Measurements from ENCODE around the gene MED10.
"Not testable (repeated sequence)": the region's sequence is repeated elsewhere in the genome, so short reads cannot be mapped to it uniquely, and the experiment has no call there.

Gene MED10

DNA sequence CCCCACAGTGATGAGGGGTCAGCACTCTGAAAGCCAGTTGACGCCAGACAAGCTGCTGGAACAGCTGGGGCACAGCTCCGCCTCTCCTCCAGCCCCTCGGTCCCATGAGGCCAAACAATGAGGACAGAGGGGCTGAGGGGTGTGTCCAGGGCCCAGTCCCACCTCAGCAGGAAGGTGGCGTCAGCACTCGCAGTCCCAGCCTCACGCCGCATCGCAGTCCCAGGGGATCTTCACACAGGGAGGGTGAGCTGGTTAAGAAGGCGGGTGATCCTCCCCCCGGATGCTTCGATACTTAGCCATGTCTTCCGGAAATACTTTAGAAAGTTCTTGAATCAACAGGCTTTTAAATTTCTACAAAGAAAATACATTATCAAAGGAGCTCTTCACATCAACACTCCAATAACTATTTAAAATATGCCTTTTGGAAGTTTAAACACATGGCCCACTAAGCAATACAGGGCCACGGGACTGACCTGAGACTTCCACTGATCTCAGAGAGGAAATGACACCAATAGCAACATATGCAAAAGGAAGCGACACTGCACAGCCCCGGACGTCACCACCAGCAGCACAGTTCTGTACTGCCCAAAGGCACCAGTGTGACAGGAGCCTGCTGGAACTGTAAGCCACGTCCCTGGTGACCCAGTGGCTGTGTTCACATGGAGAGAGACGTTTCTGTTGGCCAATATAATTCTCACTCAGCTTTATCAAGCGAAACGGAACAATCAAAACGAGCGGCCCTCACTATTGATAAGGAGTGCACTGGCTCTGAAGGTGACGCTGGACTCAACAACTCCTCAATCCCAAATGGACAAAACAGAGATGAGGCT is 5.9 kb downstream of the MED10 start:
- DNase-seq (ENCODE audit: low read depth): no peak

DNA sequence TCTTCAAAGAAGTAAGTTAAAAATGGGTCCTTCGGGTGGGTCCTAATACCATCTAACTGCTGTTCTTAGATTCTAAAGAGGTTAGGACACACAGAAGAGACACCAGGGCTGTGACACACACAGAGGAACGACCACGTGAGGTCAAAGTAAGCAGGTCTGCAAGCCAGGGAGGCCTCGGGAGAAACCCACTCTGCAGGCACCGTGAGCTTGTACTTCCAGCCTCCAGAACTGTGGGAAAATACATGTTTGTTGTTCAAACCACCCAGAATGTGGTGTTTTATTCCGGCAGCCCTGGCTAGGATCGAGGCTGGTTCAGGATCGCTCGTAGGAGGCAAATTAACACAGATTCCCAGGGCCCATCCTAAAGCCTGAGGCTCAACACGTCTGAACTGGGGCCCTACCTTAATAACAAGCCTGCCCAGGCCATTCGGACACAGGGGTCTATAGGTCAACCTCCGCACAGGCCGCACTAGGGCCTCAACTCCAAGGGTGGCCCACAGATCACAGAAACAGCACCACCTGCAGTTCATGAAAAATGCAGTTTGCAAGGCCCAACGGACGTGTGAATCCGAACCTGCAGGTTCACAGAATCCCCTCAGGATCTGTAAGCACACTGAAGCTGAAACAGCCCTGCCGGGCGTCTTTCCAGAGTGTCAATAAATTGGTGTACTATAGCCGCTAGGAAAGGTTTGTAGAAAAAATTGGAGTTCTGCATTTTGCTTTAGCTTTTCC is 7.1 kb downstream of the MED10 start:
- DNase-seq (ENCODE audit: low read depth): no peak

DNA sequence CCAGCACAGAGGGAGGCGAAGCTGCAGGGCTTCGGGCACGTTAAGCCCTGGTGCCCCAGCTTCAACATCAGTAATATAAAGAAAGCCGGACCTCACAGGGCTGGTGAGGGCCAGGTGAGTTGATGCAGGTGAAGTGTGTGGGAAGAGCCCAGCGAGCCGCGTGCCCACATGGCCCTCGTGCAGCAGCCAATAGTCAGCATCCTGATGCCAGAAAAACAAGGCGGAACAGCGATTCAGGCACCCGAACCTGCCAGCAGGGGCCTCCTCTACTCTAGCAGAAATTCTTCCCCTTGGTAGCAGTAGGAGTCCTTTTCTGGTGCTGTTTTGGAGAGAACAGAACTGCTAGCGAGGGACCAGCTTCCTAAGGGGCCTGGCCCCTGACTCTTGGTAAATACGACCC is 7.8 kb downstream of the MED10 start:
- DNase-seq (ENCODE audit: low read depth): no peak

DNA sequence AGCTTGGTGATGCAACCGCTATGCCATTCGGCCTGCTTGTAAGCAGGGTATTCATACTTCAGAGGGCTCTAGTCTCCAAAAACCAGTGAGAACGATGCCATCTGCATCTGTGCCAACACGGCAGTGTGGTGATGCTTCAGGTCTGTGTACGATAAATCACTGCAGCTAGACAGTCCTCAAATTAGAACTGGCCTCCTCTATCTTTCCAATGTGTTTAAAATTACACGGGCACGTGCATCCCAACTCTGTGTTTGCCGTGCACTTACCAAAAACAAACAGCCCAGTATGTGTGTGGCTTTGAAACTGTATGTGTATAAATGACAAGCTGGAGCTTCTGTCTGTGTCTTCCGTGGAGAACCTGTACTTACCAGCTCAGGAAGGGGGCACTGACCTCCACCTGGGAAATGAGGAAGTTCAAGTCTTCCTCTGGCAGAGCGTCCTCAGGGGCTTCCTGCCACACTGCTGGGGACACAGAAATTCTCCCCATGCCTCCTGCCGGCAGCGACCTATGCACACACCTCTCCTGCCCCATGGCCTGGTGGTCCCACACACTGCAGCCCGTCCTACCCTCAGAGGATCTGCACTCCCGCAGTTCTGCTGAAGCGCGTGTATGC is 12.3 kb downstream of the MED10 start:
- no peak for DNase-seq (ENCODE audit: low read depth)

DNA sequence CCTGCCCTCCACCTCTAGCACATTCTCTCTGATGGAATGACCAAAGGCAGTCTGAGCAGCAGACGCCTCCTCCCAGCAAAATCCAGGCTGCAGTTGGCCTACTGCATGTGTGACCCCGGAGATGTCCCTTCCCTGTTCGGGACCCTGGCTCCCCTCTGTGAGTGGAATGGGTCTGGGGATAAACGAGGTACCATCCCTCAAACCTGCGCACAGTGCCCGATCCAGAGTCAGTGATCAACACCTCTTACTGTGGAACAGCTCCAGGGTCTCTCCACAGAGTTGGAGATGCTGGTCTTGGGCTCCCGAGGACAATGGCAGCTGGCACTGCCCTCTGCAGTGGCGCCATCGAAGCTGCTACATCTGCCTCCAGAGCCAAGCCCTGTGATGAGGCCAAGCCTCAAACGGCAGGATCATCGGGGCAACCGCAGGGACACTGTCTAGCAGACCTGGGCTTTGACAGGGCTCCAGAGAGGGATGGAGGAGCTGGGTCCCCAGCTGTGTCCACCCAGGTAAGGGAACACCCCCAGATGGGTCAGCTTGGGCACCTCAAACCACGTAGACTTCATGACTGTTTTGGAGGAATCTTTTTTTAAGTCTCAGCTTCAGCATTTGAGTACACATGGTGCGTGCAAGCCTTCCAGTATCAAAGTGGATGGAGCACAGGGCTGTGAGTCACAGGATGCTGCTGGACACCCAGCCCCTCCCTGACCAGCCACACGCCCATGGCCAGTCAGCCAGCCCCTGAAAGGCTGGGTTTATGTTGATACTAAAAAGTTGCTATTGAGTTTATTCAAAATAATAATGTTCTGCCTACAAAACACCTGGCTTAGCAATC is 13.0 kb downstream of the MED10 start:
- no peak for DNase-seq (ENCODE audit: low read depth)

DNA sequence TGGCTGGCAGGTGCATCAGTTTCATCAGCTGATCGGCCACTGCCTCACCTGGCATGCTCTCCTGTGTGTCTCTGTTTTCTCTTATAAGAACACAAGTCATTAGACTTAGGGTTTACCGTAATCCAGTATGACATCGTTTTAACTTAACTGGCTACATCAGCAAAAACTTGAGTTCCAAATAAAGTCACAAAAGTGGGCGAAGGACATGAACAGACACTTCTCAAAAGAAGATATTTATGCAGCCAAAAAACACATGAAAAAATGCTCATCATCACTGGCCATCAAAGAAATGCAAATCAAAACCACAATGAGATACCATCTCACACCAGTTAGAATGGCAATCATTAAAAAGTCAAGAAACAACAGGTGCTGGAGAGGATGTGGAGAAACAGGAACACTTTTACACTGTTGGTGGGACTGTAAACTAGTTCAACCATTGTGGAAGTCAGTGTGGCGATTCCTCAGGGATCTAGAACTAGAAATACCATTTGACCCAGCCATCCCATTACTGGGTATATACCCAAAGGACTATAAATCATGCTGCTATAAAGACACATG is 14.8 kb downstream of the MED10 start:
- not testable (repeated sequence) for DNase-seq (ENCODE audit: low read depth)

DNA sequence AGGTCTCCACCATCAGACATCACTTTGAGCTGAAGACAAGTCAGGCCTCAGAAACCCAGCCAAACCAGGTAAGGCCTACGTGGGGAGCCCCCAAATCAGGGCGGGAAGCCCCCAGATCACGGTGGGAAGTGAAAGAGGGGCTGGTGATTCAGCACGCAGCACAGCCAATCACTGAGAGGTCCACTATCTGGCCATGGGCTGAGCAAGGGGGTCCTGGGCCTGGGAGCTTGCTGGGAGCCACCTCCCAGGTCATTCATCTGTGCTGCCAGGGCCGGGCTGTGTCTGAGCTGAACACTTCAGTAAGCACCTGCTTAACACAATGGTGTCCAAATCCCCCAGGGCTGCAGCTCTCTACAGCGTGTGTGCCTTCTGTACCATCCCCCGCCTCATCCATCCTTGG is 15.5 kb downstream of the MED10 start:
- DNase-seq (ENCODE audit: low read depth): no peak

DNA sequence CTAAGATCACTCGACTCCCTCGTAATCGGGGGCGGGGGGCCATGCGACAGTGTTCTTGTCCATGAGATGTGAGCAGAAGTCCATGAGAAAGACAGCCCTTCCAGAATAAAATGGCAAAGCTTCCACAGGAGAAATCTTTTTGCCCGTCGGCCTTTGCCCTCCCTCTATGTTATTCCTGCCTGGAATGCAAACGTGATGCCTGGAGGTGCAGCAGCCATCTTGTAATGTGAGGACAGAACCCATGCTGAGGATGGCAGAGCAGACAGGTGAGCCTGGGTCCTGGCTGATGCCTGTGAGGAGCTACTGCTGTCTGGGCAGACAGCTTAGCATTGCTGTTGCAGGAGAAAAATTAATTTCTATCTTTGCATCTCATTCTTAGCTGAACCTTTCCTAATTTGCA is 17.2 kb downstream of the MED10 start:
- no peak for DNase-seq (ENCODE audit: low read depth)

DNA sequence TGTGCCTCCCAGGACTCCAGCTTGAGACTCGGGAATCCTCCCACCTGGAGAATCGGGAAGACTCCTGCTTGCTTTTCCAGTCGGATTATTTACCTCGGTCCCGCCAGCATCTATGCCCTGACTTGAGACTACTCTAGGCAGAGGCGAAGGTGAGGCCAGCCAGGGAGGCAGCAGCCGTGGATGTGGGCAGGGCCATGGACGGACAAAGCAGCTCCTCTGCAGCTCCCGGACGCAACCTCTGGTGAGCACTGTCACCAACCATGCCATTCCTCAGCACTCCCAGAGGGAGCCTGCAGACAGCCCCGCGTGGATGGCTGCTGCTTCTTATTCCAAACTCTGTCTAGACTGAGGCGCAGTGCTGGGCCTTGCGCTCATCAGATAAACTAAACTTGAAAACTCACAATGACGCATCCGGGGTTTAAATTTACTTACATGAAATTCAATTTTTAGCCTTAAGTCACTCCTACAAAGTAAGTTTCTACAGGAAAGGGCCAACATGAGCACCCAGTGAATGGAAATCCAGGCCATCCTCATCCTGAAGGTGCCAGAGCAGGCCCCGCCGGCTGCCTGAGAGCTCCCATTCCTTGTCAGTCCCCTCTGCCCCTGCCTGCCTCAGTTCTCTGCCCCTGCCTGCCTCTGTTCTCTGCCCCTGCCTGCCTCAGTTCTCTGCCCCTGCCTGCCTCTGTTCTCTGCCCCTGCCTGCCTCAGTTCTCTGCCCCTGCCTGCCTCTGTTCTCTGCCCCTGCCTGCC is 17.8 kb downstream of the MED10 start:
- no peak for DNase-seq (ENCODE audit: low read depth)

DNA sequence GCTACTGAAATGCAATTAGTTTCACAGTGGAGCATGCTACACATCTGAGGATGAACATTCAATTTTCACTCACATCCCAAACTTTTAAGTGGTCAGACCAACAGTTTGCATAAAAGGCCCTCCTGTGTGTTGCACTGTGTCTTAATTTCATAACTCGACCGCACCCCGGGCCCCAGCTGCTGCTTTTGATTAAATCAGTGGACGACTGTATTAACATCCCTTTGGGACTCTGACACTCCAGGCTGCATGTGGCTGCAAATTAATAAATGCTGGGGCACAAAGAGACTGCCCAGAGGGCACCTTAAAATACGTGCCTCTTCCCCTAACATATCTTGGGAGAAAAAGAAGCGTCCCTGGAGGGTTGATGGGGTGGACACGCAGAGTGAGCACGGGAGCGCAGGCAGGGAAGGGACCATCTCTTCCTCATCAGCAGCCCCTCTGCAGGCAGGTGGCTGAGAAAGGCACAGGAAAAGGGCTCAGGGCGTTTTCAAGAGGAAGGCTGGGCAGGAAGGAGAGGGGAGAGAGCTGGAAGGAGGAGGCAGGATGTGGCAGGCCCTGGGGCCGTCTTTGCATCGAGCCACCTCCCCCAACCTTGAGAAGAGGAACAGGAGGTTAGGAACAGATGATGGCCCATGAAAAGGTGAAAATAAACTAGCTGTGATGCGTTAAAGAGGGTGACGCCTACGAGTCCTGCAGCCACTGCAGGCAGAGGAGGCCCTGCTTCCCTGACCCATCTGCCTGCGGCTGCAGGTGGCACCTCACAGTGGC is 18.6 kb downstream of the MED10 start:
- no peak for DNase-seq (ENCODE audit: low read depth)

DNA sequence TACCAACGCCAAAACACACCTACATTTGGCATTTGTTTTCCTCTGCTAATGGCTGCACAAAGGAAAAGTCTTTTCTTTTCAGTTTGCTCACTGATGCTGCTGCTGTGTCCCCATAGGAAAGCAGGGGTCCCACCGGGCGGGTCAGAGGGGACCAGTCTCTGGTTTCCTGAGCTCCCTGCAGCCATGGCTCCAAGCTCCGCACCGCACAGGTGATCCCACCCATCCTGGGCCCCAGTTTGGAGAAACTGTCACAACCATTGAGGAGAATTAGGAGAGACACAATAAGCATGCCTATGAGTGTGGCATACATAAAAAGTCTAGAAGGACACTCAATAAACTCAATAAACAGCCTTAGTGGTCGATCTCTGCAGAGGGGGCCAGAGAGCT is 19.9 kb downstream of the MED10 start:
- DNase-seq (ENCODE audit: low read depth): no peak

DNA sequence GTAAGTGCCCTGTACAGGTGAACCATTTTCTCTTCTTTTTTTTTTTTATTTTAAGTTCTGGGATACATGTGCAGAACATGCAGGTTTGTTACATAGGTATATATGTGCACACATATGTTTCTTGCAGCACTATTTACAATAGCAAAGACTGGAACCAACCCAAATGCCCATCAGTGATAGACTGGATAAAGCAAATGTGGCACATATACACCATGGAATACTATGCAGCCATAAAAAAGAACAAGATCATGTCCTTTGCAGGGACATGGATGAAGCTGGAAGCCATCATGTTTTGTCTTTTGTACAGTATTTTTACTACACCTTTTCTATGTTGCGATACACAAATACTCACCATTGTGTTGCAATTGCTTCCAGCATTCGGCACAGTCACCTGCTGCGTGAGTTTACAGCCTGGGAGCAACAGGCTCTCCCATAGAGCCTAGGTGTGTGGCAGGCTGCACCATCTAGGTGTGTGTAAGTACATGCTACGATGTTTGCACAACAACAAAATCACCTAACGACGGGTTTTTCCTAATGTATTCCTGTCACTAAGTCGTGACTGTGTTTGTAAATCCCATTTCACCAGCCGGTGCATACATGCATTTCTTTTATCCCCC is 20.4 kb downstream of the MED10 start:
- not testable (repeated sequence) for DNase-seq (ENCODE audit: low read depth)

DNA sequence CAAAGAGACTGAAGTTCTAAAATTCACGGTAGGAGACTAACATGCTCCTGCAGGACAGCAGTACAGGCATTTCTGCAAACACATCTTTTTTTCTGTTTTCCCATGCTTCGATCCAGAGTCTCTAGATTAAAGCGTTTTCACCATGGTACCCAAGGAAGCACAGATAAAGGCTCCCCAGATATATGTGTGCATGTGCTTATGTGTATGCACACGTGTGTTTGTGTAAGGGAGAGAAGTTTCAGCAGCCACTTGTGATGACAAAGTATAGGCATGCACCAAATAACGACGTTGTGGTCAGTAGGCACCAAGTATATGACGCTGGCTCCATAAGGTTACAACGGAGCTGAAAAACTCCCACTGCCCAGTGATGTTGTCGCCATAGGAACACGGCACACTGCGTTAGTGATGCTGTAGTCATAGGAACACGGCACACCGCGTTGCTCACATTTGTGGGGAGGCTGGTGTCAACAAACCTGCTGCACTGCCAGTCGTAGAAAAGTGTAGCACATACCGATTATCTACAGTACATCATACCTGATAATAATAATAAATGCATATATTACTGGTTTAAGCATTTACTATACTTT is 21.7 kb downstream of the MED10 start:
- no peak for DNase-seq (ENCODE audit: low read depth)

DNA sequence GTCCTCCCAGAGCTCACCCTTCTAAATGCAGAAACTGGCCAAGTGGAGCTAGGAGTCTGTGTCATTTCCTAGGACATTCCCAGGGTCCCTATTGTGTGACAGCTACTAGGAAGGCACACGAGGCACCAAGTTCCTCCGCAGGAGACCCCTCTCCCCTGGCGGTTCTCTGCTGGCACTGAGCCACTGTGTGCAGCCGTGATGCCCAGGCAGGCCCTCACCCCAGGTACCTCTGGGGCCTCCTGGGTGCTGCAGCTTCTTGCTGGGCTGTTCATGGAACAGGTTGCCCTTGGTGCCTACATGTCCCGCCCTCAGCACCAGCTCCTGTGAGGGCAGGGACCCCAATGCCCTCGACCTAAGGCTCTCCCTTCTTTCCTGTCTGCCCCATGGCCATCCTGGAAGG is 23.1 kb downstream of the MED10 start:
- DNase-seq (ENCODE audit: low read depth): no peak

DNA sequence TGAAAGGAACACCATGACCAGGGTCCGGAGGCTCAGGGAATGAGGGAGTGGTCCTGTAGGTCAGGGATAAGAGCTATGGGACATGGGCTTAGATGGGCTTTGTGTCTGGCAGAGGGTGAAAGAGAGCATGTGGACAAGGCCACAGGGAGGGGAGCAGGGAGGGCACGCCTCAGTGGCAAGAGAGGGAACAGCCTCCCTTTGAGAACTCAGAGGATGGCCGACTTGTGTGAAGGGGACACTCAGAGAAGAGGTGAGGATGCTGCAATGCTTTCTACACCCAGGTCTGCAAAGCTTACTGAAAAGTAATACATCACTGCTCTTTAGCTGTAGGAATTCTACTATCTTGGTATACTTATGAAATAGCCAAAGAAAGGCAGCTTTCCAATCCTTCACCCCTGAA is 23.5 kb downstream of the MED10 start:
- DNase-seq (ENCODE audit: low read depth): no peak

DNA sequence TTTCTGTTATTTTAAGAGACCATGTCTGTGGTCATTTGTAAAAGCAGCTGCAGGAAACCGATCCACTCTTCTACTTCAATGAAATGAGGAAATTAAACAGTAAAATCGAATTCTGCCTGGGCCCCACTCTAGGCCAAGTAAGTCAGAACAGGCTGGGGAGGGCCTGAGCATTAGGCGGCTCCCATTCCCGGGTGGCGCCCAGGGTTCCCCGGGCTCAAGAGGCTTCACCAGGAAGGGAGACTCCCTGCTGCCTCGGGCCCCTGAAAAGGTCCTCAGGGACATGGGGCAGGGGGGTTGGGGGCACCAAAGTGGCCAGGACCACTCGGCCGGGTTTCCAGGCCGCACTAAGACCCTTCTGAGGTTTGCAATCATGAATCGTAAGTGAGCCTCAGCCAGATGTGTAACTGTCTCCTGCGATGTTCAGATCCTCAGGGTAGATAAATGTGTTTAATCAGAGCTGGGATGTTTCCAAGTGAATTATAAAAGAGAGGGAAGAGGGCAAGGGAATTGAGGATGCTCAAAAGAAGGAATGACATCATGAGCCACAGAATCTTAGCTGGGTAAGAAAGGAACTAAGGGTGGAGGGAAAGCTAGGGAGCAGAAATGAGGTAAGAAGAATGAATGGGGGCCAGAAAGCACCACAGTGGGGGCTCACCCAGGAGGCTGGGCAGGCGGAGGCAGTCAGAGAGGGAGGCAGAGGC is 24.6 kb downstream of the MED10 start:
- DNase-seq (ENCODE audit: low read depth): no peak

DNA sequence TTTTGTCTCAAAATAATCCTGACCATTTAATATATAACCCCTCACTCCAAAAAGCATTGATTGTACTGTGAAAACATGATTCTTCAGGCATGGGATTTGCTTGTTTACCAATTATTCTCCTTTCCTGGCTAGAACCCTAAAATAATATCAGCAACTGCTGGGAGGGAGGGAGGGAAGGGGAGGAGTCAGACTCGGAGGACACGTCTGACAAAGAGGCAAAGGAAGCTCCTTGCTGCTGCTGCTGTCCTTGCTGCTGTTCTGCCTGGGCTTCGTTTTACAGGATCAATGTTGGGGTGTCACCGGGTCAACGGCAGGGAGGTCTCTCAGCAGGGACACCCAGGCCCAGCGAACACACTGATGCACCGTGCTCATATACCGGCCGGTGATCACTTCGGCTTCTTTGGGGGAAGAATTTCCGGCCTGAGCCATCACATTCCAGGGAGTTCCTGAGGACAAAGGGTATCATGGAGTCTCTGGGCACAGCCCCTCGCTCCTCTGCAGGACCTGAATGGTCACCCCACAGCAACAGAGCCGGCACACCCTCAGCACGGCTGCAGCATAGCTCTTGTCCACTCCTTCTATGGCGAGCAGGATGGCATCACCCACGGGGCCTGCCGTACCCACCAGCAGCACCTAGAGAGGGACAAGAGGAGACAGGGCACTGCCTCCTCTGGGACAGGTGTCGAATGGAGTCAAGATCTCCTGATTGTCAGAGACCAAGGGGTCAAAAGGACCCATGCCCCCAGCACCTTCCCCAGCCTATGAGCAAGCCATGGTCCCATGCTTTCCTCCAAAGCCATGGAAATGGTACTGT is 27.9 kb downstream of the MED10 start:
- no peak for DNase-seq (ENCODE audit: low read depth)

DNA sequence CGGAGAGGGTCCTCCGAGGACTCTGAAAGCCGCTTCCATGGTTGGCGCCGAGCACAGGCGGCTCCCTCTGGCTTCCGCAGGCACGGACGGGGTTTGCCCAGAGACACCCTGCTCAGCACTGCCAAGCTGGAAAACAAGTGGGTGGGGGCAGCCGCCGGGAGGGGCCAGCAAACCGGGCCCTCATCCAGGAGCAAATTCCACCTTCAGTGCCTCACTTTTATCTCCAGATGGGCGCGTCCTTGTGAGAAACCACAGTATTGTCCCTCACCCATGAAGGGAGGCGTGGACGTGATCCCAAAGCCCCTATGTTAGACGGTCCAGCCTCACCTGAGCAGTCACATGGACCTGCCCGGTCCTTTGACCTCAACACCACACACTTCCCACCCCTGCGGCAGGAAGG is 29.0 kb downstream of the MED10 start:
- DNase-seq (ENCODE audit: low read depth): no peak
